ENCODE results near the gene OXLD1.

DNA sequence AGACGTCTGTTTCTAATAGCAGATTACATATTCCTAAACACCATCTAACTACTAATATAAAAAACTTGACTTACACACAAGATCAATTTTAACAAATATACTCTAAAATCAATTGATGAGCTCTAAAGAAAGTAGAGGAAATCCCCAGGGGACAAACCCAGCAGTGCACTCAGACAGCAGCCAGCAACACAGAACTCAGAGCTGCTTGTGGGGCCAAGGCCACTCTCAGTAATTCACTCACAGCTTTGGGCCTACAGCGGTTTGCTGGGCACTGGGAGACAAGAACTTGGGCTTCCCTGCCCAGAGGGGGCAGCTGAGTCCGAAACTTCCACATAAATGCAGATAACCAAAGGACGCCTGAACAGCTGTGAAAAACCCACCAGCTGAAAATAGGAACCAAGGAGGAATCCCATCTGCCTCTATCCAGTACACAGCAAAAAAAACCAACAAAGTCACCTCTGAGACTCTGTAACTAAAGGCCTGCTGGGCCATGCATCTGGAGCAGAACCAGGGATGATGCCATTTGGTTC, 50.9 kb downstream of the OXLD1 start:
- TF ChIP-seq, protein P1, sequence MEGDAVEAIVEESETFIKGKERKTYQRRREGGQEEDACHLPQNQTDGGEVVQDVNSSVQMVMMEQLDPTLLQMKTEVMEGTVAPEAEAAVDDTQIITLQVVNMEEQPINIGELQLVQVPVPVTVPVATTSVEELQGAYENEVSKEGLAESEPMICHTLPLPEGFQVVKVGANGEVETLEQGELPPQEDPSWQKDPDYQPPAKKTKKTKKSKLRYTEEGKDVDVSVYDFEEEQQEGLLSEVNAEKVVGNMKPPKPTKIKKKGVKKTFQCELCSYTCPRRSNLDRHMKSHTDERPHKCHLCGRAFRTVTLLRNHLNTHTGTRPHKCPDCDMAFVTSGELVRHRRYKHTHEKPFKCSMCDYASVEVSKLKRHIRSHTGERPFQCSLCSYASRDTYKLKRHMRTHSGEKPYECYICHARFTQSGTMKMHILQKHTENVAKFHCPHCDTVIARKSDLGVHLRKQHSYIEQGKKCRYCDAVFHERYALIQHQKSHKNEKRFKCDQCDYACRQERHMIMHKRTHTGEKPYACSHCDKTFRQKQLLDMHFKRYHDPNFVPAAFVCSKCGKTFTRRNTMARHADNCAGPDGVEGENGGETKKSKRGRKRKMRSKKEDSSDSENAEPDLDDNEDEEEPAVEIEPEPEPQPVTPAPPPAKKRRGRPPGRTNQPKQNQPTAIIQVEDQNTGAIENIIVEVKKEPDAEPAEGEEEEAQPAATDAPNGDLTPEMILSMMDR (IDR thresholded peaks at IDR 0.05) = no peak
- TF ChIP-seq POLR2A (IDR thresholded peaks at IDR 0.05) = no peak
